ENCODE measurements around the gene C11orf58.

DNA sequence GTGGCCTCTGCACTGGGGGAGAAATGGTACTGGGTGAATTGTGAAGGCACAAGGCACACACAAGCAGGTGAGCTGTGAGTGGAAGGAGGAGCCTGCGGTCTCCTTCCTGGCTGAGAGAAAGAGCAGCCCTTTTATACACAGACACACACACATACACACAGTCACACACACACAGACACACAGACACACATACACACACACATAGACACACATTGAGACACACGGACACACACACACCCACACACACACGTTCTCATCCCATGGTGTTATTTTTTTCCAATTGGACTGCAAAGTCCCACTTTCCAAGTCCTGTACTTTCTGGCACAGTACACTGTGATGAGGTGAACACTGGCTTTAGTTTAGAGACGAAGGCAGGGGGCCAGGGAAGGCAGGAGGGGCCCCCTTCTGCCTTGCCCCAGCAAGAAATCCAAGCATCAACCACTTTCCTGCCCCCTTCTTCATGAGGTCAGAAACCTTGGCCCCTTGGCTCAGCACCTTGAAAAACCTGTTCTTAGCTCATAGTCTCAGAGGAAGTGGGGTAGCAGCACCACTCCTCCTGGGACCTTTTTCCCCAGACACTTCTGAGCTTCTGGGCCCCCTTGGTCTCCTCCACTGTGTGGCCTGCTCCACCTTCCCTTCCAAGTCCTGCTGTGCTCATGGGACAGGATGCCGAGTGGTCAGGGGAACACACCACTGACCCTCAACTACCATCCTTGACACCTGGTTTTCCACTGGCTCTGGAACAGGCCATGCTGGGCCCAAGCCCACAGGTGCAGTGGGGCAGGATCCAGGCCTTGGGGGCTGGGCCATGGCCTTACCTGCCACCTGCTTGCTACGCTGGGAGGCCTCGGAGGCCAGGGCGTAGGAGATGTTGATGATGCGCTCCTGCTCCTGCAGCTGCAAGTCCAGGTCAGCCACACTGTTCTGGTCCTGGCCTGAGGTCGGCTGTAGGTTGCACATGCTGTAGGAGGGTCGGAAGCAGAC is 43.8 kb downstream of the C11orf58 start:
- TF ChIP-seq POLR2A (IDR thresholded peaks at IDR 0.05; ENCODE audit: low read depth, low read length) (no peak), POLR2AphosphoS5 (IDR thresholded peaks at IDR 0.05; ENCODE audit: low read depth, low read length) (no peak), TAF1 (IDR thresholded peaks at IDR 0.05; ENCODE audit: low read depth, low read length) (no peak), SPI1 (IDR thresholded peaks at IDR 0.05; ENCODE audit: low read depth, low read length) (no peak), POU2F2 (IDR thresholded peaks at IDR 0.05; ENCODE audit: low read depth, low read length) (no peak), PAX5 (IDR thresholded peaks at IDR 0.05; ENCODE audit: insufficient read depth, low read length, severe bottlenecking) (no peak)
